HG02970 (cell line): ENCODE data around the gene BEND6.

Source experiments
- ATAC-seq: cut with Tn5 transposase; IDR thresholded peaks from one replicate; pipeline ENCODE4 v1.9.1; 2021; ENCODE audit warnings: mild to moderate bottlenecking, moderate library complexity, moderate number of reproducible peaks; ENCODE audit not compliant: unreplicated experiment, low FRiP score

The BEND6 gene

DNA sequence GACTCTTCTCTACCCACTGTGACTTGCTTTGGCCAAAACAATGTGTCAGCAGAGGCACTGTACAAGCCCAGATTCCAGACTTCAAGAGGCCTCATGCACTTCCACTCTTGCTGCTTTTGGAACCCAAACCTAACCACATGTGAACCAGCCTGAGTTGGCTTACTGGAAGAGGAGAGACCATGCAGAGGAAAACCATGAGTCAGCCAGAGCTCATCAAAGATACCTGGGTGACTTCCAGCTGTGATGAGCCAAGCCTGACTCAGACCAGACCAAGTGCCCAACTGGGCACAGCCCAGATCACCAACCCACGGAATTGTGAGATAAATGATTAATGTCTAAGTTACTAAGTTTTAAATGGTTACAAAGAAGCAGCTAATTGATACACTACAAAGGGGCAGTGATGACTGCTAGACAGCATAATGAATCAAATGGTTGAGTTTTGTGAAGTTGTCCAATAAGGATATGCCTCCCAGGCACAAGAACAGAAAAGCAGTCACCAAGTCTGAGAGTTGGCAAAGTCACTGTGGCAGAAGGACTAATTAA lies 16.2 kb upstream of the BEND6 start:
- ATAC-seq: no peak

GRCh38 chr6:56940463-56940862 lies 14.4 kb upstream of the BEND6 start:
- no peak for ATAC-seq

DNA sequence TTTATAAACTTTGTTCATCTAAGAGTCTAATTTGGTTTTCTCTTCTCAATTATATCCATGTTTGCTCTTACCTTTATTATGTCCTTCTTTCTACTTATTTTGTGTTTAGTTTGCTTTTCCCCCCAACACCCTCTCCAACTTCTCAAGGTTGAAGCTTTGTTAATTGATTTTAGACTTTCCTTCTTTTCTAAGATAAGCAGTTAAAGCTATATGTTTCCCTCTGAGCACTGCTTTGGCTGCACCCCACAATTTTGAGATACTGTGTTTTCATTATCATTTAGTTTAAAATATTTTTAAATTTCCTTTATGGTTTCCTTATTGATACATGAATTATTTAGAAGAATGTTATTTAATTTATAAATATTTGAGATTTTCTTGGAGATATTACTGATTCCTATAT lies 13.9 kb upstream of the BEND6 start:
- no peak for ATAC-seq

- ATAC-seq: no peak
These were observed 10.2 kb upstream of the BEND6 start for GRCh38 chr6:56944661-56945060.

DNA sequence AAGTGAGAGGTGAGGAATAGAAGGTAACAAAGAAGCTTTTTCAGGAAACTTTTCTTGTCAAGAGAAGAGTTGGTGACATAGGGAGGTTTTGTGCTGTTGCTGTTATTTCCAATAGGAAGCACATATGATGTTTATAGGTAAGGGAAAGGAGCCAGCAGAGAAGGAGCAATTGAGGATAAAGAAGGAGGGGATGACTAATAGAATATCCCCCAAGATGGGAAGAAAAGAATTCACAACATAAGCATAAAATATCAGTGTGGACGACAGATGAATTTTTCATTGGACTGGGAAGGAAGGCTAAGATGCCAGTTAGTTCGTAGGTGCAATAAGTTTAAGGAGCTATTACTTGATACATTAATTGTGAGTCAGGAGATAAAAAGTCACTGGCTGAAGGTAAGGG lies 8.5 kb upstream of the BEND6 start:
- no peak for ATAC-seq

DNA sequence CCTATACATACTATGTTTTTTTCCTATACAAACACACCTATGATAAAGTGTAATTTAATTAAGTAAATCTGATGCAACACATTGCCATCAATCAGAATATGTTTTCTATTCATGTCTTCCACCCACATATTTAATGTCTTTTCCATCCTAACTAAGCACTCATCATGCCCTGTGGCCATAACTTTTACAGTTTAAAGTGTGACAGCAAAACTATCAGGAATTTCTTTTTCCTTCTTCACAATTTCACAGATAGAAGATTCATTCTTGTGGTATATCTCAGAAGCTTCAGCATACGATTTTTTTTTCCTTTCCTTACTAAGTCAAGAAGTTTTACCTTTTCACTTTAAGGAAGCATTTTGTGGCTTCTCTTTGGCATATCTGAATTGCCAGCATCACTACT lies 7.0 kb upstream of the BEND6 start:
- ATAC-seq: no peak

DNA sequence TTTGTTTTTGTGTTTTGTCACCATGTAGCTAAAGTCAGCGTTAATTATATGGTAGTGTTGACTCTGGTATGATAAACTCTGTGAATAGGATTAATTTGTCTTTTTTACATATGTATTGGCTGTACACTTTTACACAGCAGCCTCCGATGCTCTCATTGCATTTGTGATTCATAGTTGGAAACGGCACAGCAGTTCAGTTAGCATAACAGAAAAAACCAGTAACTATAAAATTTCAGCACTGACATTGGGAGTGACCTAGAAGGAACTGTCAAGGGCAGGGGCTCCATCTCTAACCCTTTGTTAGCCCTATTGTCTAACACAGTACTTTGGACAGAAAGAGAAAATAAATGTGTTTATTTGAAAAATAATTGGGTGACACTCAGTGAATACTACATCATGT lies 5.6 kb upstream of the BEND6 start:
- ATAC-seq: no peak

- no peak for ATAC-seq
These were observed 4.9 kb upstream of the BEND6 start for GRCh38 chr6:56949925-56950495.

DNA sequence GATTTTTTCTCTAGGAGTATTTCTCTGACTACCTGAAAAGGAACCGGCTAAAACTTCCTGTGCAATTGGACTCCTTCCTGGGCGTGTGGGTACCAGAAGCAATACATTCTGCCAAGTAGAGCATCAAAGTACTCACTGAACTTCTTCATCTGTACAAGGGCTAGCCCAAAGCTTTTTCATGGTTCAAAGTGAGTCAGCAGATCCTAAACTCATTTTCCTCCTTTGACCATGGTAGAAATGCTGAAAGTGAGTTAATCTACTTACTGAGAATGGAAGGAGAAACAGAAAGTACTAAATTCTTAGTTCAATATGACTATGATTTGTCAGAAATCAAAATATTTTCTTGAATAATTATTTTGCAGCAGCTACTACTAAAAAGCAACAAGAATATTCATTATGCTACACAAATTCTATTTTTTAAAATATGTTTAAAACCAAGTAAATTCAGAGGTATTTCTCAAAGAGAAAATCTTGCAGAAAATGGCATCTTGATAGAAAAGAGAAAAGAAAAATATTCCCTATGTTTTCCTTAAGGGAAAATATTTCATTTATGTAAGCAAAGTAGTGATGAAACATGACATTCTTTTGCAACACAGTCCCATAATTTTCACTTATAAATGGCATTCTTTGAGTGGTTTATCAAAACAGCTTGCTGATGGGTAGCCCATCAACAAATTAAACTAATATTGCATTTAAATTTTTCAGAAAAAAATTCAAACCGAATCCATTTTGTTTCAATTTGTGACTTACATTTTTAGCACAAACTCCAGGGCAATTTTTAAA lies 3.7 kb upstream of the BEND6 start:
- no peak for ATAC-seq

DNA sequence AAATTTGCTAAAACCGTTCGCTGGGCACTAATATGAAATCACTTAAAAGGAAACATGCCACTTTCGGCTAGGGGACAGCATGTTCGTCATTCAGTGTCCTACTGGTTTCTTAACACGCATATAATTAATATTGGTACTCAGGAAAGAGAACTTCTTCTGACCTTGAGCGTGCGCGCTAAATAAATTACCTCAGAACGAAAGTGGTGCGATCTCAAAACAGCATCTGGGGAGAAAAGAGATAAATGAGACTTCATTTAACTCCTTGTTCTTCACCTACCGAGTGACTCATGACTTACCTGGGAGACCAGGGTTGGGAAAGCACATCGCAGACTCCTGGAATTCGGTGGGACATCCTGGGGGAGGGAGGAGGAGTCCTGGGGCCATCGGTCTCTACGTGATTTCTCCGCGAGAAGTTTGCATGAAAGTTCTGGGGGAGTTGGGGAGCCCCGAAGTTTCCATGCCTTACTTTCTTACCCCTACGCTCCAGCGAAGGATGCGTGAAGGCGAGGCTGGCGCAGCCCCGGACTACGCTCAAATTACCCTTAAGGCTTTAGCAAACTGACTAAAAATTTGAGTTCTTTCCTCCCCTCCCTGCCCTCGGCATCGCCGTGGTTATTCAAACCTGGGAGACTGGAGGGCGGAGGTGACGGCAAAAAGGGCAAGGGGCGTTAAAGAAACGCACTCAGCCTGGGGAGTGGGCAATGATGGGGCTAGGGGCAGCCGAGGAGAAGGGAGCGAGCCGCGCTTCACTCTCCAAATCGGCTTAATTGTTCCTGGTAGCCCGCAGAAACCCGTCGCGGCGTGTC lies 1.1 kb upstream of the BEND6 start:
- ATAC-seq: no peak

- peak; percentile 66 for ATAC-seq
These were observed 556 bp downstream of the BEND6 start for GRCh38 chr6:56955171-56956155.

DNA sequence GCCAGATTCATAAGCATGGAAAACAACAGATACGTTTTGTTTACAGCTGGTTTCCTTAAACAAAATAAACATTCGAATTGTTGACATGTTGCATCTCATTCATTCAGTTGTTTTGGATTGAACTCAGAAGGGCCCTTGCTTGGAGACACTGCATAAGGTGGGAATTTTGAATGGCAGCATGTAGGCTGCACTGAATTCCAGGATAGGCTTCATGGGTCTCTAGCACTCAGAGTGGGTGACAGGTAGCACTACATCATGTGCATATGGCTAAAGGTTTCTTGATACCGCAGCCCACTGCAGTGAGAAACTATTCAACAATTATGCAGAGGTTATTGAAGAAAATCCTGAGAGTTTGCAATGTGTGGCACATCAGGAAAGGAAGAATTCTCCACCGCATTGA lies 1.6 kb downstream of the BEND6 start:
- no peak for ATAC-seq

DNA sequence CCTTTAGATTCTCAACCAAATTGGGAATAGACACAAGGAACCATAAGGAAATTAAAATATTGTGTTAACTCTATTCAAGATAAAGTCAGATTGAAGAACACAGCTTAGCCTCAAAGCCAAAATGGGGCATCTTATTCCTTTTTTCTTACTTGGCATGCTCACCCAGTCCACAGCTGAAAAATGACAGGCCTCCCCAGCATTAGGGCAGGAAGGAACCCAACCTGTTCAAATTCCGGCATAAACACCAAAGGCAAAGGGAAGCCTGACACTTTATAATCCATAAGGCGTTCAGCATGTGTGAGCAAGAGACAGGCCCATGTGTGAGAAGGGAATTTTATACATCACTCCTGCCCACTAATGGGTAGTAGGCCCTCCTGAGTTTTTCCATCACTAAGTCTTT lies 2.9 kb downstream of the BEND6 start:
- ATAC-seq: no peak

DNA sequence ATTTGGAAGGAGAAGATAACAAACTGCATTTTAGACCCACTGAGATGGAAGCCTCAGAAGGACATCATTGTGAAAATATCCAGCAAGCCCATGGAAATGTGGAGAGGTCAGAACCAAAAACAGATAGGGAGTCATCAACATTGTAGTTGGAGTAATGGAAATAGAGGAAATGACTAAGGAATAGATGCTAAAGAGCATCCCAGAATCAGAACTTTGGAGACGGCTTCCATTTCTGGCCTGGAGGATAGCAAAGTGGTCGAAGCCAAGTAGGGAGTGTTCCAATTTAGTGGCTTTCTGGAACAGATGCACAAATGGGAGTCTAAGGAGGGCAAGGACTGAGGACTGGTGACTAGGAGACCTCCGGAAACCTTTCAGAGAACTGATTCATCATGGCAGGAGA lies 3.6 kb downstream of the BEND6 start:
- no peak for ATAC-seq

DNA sequence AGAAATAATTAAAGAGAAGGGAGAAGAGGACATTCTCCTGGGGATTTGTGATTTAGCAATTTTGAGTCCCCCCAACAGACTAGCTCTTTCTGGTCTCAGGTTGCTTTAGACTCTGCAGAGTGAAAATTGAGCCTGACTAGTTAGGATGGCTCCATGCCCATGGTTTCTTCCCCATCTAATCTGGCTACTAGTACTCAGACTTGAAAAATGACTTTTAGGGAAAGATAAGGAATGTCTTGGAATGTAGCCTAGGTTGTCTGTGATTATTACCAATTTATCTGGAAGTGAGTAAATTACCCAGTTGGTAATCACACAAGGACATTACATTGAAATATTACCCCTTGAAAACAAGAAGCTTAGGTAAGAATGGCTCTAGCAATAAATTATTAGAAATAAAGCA lies 4.2 kb downstream of the BEND6 start:
- no peak for ATAC-seq

DNA sequence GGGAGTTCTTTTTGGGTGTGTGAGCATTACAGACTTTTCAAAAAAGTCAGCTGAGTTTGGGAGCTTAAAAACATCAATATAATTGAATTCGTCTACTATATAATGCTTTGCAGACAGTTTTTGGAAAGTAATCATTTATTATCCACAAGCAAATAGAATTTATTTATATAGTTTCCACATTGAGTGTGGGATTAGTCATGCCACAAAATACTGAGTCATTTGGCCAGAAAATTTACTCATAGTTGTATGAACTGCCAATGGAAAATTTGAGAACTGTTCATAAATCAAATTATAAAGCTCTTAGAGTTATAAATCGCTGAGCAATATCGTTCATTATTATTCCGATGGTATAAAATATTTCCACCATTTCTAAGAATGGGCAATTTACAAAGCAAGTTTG lies 5.0 kb downstream of the BEND6 start:
- no peak for ATAC-seq

GRCh38 chr6:56961151-56961550 lies 6.2 kb downstream of the BEND6 start:
- ATAC-seq: no peak

DNA sequence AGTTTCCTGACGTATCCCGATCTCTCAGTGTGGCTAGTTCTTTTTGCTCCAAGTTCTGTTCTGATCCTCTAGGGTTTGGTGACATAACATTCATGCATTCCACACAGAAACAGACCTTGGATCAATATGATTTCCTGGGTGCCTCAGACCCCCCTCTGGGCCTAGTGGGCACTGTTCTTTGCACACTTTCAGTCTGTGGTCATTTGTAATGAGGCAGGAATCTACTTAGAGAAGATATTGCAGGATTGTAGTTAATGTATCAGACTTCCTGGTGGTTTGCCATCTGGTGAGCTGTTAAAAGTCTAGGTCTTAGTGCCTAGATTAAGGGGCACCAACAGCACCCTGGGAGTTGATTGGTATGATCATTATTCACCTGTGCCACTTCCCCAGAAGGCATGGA lies 7.5 kb downstream of the BEND6 start:
- no peak for ATAC-seq

DNA sequence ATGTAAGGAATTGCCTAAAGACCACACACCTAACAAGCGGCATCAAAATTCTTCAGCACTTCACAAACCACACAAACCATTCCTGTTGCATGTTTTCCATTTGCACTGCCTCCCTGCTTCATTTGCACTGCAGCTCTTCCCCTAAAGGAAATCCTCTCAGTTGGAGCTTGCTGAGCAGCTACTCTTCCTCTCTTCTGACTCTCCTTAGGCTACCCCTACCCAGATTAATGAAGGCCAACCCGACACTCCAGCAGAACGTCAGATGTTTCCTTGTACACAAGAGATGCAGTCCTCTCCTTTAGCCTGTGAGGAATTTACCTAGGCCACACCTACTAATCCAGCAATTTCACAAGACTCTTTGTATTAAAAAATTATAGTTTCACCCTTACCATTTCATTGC lies 8.1 kb downstream of the BEND6 start:
- no peak for ATAC-seq

GRCh38 chr6:56963793-56964192 lies 8.9 kb downstream of the BEND6 start:
- ATAC-seq: no peak
